OCI-LY7 (cell line): Measurements from ENCODE around the gene SLC25A6.

Experiments
- EZH2phosphoT487 ChIP-seq: fragments of 200-600 bp; sonication (generic); IDR thresholded peaks from 2 replicates; pipeline ENCODE4 v1.6.1; 2018; ENCODE audit warnings: low read depth, borderline replicate concordance, mild to moderate bottlenecking, mixed run types, antibody characterized with exemption, low read length, moderate library complexity, mixed read lengths
- TF ChIP-seq, protein P1 (sequence below): fragments of 200-600 bp; sonication (generic); conservative IDR thresholded peaks from 2 replicates; pipeline ENCODE4 v1.5.1; 2014; ENCODE audit warnings: mild to moderate bottlenecking, antibody characterized with exemption, low read length, moderate library complexity, mixed read lengths

DNA sequence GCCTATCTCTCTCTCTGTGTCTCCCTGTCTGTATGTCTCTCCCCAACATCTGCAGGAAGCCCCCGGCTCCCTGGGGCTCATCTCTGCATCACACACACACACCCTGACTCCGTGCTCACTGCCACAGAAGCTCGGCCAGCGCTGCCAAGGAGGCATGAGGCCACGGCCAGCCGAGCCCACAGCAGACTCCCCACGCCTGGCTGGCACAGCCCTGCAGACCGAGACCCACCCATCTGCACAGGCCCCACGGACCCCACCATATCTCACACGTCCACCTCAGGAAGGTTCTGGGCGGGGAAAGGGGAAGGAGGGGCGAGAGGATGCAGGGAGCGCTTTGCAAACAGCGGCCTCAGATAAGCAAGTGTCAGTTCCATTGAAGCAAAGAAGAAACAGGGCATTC is 28.5 kb upstream of the SLC25A6 start:
- TF ChIP-seq, protein P1, sequence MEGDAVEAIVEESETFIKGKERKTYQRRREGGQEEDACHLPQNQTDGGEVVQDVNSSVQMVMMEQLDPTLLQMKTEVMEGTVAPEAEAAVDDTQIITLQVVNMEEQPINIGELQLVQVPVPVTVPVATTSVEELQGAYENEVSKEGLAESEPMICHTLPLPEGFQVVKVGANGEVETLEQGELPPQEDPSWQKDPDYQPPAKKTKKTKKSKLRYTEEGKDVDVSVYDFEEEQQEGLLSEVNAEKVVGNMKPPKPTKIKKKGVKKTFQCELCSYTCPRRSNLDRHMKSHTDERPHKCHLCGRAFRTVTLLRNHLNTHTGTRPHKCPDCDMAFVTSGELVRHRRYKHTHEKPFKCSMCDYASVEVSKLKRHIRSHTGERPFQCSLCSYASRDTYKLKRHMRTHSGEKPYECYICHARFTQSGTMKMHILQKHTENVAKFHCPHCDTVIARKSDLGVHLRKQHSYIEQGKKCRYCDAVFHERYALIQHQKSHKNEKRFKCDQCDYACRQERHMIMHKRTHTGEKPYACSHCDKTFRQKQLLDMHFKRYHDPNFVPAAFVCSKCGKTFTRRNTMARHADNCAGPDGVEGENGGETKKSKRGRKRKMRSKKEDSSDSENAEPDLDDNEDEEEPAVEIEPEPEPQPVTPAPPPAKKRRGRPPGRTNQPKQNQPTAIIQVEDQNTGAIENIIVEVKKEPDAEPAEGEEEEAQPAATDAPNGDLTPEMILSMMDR = no peak
- TF ChIP-seq EZH2phosphoT487 = no peak
